Fibroblast of mammary gland (primary cell): ENCODE data around the gene CYREN.
"Not testable (repeated sequence)": the region's sequence is repeated elsewhere in the genome, so short reads cannot be mapped to it uniquely, and the experiment has no call there.

ENCODE experiments used
- DNase-seq: peaks from one replicate; pipeline ENCODE4 v3.0.0-alpha.2; 2010; ENCODE audit warnings: low read depth
- H3K4me3 ChIP-seq: 2 replicates; pipeline ENCODE4 v1.5.1; 2011; ENCODE audit warnings: low read depth, mild to moderate bottlenecking, low read length, moderate library complexity; ENCODE audit not compliant: control insufficient read depth
- TF ChIP-seq, protein P1 (sequence below): conservative IDR thresholded peaks from 2 replicates; pipeline ENCODE4 v1.5.1; 2011; ENCODE audit warnings: low read depth, low read length, inconsistent platforms; ENCODE audit not compliant: control insufficient read depth, insufficient read depth

The CYREN gene

DNA sequence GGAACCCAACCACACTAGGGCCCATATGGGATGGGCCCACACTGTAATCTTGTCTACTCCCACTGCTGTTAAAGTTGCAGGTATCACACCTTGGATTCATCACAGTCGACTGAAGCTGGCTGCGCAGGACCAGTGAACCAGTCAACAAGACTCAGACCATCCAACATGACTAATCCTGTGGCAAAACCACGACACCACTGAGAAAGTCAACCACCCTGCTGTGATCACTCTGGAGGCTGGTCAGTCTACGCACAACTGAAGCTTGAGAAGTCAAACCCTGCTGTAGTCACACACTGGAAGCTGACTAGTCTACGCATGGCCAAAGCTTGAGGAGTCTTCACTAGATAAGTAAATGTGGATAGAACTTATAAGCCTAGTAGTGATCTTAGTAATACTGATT lies 9.6 kb upstream of the CYREN start:
- H3K4me3 ChIP-seq, result no peak overlapping the region
- DNase-seq, result no peak
- TF ChIP-seq, protein P1, sequence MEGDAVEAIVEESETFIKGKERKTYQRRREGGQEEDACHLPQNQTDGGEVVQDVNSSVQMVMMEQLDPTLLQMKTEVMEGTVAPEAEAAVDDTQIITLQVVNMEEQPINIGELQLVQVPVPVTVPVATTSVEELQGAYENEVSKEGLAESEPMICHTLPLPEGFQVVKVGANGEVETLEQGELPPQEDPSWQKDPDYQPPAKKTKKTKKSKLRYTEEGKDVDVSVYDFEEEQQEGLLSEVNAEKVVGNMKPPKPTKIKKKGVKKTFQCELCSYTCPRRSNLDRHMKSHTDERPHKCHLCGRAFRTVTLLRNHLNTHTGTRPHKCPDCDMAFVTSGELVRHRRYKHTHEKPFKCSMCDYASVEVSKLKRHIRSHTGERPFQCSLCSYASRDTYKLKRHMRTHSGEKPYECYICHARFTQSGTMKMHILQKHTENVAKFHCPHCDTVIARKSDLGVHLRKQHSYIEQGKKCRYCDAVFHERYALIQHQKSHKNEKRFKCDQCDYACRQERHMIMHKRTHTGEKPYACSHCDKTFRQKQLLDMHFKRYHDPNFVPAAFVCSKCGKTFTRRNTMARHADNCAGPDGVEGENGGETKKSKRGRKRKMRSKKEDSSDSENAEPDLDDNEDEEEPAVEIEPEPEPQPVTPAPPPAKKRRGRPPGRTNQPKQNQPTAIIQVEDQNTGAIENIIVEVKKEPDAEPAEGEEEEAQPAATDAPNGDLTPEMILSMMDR, result no peak

DNA sequence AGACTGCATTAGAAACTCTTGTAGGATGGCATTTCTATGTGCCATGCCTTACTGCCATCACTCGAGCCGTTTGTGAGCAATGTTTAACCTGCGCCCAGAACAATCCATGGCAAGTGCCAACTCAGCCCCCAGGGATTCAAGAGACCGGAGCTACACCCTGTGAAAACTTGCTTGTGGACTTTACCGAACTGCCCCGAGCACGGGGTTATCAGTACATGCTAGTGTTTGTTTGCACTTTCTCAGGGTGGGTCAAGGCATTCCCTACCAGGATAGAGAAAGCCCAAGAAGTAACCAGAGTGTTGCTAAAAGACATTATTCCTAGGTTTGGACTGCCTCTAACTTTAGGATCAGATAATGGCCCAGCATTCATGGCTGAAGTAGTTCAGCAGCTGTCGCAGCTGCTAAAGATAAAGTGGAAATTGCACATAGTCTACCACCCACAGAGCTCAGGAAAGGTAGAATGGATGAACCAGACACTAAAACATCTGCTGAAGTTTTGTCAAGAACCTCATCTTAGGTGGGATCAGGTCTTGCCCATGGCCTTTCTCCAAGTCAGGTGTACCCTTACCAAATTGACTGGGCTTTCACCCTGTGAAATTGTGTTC lies 8.9 kb upstream of the CYREN start:
- TF ChIP-seq, protein P1, result no peak
- no peak for DNase-seq
- no peak overlapping the region for H3K4me3 ChIP-seq

DNA sequence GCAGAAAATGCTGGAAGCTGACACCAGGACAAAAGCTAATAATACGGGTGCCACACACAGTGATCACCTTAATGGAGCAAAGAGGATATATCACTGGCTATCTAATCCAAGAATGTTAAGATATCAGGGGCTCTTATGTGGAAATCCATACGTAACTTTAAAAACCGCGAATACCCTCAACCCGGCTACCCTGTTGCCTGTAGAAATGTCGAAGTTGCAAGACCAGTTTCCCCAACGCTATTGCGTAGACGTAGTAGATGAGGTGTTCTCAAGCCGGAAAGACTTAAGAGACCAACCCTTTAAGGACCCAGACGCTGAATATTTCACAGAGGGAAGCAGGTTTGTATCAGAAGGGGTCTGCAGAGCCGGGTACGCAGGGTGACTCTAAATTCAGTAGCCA lies 7.9 kb upstream of the CYREN start:
- TF ChIP-seq, protein P1, result no peak
- no peak for DNase-seq
- H3K4me3 ChIP-seq, result no peak overlapping the region

DNA sequence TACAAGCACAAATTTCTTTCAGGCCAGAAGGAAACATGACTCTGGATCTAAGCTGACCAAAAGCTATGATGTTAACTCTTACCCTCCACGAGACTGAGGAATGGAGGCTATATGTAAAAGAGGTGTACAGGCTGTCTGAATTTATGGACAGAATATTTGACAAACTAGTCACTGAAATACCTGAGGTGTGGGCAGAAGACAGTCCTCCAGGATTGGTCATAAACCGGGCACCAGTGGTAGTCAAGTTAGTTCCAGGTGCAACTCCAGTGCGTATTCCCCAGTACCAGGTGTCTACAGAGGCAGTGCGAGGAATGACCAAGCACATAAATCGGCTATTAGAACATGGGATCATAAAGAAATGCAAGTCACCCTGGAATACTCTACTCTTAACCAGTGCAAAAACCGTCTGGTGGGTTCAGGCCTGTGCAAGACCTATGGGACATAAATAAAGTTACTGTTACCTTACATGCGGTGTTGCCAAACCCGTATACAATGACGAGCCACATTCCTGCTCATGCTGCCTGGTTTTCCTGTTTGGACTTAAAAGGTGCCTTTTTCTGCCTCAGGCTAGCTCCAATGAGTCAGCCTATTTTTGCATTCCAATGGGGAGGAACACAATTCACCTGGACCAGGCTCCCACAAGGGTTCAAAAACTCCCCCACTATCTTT lies 6.7 kb upstream of the CYREN start:
- no peak for DNase-seq
- TF ChIP-seq, protein P1, result no peak
- H3K4me3 ChIP-seq, result no peak overlapping the region

DNA sequence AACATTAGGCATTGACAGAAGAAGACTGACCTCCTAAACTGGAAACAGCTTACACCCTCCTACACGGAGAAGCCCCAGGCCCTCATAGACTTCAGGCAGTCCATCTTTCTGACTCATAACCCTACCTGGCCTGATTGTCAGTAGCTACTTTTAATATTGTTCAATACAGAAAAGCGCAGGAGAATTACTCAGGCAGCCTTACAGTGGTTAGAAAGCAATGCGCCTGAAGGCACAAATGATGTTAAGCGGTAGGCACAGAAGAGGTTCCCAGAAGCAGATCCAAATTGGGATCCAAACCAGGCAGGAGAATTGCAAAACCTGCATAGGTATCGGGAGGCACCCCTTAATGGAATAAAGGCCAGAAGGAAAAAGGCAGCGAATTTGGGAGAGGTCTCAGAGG lies 5.4 kb upstream of the CYREN start:
- TF ChIP-seq, protein P1, result no peak
- no peak overlapping the region for H3K4me3 ChIP-seq

DNA sequence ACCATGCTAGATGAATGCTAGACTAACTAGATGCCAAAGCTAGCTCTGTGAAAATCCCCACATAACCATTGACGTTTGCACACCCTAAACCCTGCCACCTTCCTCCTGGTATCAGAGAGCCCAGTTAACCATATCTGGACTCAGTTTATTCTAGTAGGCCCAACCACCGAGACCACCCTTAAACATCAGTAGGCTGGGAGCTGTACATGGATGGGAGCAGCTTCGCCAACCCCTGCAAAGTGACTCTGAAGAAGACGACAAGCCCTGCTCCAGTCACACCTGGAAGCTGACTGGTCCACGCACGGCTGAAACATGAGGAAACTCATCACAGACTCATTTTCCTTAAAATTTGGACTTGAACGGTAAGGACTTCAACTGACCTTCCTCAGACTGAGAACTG lies 4.4 kb upstream of the CYREN start:
- TF ChIP-seq, protein P1, result no peak
- no peak for DNase-seq
- no peak overlapping the region for H3K4me3 ChIP-seq

More for the DNA sequence above, 5.4 kb upstream of the CYREN start:
- no peak for DNase-seq

DNA sequence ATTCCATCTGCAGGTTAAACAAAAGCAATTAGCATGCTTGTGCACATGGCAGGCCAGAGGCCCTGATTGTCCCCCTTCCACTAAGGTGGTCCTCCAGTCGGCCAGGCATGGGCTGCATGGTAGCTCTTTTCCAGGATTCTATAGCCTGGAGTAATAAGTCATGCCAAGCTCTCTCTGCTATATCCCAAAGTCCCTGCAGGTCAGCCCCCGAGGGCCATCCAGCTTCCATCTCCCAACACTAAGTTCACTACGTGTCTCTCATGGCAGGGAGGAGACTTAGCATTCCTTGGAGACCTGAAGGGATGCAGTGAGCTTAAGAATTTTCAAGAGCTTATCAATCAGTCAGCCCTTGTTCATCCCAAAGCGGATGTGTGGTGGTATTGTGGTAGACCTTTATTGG lies 3.4 kb upstream of the CYREN start:
- not testable (repeated sequence) for DNase-seq

DNA sequence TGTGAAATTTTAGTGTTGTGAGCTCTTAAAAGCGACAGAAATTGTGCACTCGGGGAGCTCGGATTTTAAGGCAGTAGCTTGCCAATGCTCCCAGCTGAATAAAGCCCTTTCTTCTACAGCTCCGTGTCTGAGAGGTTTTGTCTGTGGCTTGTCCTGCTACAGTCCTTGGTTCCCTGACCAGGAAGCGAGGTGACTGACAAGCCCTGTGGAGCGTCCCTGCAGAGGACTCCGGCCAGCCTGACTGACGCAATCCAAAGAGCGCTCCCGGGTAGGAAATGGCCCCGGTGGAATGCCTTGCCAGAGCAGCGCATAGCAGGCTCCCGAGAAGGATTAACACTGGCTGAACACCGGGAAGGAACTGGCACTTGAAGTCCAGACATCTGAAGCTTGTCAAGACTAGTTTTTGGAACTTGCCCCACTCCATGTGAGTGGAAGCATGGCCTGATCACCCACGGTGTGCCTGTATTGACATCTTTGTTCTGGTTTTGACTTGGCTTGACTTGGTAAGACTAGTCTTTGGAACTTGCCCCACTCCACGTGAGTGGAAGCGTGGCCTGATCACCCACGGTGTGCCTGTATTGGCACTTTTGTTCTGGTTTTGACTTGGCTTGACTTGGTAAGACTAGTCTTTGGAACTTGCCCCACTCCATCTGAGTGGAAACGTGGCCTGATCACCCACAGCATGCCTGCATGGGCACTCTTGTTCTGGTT lies 1.2 kb upstream of the CYREN start:
- H3K4me3 ChIP-seq, result not testable (repeated sequence)
- peak; percentile 39 for DNase-seq

More for the DNA sequence above, 3.4 kb upstream of the CYREN start:
- not testable (repeated sequence) for H3K4me3 ChIP-seq

DNA sequence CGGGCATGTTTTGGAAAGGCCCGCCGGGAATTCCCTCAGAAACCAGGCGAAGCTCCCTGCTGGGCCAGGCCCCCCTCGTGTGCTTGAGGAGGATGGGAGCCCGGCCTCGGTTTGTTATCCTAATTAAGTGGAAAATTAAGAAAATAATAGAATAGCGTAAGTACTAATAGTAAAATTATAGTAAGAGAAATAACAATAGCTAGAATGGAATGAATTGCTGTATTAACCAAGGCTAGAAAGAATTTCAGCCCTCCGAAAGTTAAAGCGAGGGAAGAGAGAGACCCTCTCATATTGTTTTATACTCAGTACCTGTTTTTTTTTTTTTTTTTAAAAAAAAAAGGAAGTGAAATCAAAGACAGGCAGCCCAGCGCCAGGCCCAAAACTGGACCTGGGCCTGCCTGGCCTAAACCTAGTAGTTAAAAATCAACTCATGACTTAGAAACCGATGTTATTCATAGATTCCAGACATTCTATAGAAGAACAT lies 533 bp upstream of the CYREN start:
- H3K4me3 ChIP-seq, result peak overlapping the region; percentile 75
- DNase-seq, result not testable (repeated sequence)
